ENCODE results near the gene IRX3. TPM values are rescaled to one million over a fixed set of nuclear protein-coding genes. Genes with fewer than 3 reads are reported as not detected.

Gene IRX3
- total and polyA plus RNA-seq, 10 donors = 0.03 to 0.23 (median 0.13) TPM; not detected in 7

GRCh38 chr16:54273566-54273965, 13.0 kb downstream of the IRX3 start:
- TF ChIP-seq POLR2A (IDR thresholded peaks at IDR 0.05) (no peak), POLR2AphosphoS5 (IDR thresholded peaks at IDR 0.05) (no peak)
- TF ChIP-seq, protein P1, sequence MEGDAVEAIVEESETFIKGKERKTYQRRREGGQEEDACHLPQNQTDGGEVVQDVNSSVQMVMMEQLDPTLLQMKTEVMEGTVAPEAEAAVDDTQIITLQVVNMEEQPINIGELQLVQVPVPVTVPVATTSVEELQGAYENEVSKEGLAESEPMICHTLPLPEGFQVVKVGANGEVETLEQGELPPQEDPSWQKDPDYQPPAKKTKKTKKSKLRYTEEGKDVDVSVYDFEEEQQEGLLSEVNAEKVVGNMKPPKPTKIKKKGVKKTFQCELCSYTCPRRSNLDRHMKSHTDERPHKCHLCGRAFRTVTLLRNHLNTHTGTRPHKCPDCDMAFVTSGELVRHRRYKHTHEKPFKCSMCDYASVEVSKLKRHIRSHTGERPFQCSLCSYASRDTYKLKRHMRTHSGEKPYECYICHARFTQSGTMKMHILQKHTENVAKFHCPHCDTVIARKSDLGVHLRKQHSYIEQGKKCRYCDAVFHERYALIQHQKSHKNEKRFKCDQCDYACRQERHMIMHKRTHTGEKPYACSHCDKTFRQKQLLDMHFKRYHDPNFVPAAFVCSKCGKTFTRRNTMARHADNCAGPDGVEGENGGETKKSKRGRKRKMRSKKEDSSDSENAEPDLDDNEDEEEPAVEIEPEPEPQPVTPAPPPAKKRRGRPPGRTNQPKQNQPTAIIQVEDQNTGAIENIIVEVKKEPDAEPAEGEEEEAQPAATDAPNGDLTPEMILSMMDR (IDR thresholded peaks at IDR 0.05 in 8 of 11, conservative IDR thresholded peaks at IDR 0.05 in 3 of 11) = no peak
- Histone ChIP-seq H3K4me1 (no peaks in the 10 kb centered on the region), H3K27me3 (replicated peaks in 1 of 7) (peaks cover 0 to 35% (median 0%) of the 10 kb centered on the region in 7 donors), H3K9me3 (peaks cover 0 to 12% (median 0%) of the 10 kb centered on the region in 8 donors), H3K36me3 (no peaks in the 10 kb centered on the region), H3K27ac (no peak overlapping the region), H3K4me3 (no peak overlapping the region)
- no peak for DNase-seq
- 89 to 96% (median 93%) methylated on average over 4 of the region's 4 CpGs for WGBS, 5 donors
- intact Hi-C loops (cut with DNase I; ENCODE audit: low total_unique reads) = no loop called here

DNA sequence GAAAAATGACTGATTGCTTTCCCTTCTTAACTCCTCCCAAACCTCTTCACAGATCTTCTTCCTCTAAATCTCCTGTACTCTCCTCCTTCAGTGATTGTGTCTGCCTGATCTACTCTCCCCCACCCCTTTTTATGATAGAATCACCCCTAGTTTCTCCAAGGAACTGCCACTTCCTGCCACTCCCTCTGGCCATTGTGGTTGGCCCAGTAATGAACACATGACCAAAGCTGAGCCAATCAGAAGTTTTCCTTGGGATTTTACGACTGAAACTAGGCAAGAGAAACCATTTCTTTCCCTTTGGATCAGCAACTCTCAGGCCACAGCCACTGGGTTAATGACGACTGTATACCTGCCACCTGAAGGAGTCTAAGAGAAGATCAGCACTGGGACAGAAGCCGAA, 15.9 kb downstream of the IRX3 start:
- Histone ChIP-seq H3K27me3 (replicated peaks in 1 of 7) (peaks cover 0 to 24% (median 0%) of the 10 kb centered on the region in 7 donors), H3K4me3 (no peak overlapping the region), H3K4me1 (no peaks in the 10 kb centered on the region), H3K27ac (no peak overlapping the region), H3K36me3 (no peaks in the 10 kb centered on the region), H3K9me3 (peaks cover 0 to 12% (median 0%) of the 10 kb centered on the region in 8 donors)
- no peak for DNase-seq
- WGBS, 5 donors = 79 to 91% (median 86%) methylated on average over 3 of the region's 3 CpGs
- TF ChIP-seq POLR2AphosphoS5 (IDR thresholded peaks at IDR 0.05) = no peak
- TF ChIP-seq, protein P1 (IDR thresholded peaks at IDR 0.05 in 8 of 11, conservative IDR thresholded peaks at IDR 0.05 in 3 of 11) = no peak
- TF ChIP-seq POLR2A (IDR thresholded peaks at IDR 0.05) = no peak
- intact Hi-C loops (cut with DNase I; ENCODE audit: low total_unique reads) = no loop called here

- Histone ChIP-seq H3K9me3 (peaks cover 0 to 12% (median 0%) of the 10 kb centered on the region in 8 donors), H3K4me1 (no peaks in the 10 kb centered on the region), H3K4me3 (no peak overlapping the region), H3K27me3 (replicated peaks in 1 of 7) (peaks cover 0 to 24% (median 0%) of the 10 kb centered on the region in 7 donors), H3K27ac (no peak overlapping the region), H3K36me3 (no peaks in the 10 kb centered on the region)
- intact Hi-C loops (cut with DNase I; ENCODE audit: low total_unique reads) = no loop called here
- DNase-seq = no peak
- TF ChIP-seq POLR2AphosphoS5 (IDR thresholded peaks at IDR 0.05) = no peak
- TF ChIP-seq POLR2A (IDR thresholded peaks at IDR 0.05) = no peak
- TF ChIP-seq, protein P1 (IDR thresholded peaks at IDR 0.05 in 8 of 11, conservative IDR thresholded peaks at IDR 0.05 in 3 of 11) = no peak
These were observed 17.1 kb downstream of the IRX3 start for GRCh38 chr16:54269461-54269860.

DNA sequence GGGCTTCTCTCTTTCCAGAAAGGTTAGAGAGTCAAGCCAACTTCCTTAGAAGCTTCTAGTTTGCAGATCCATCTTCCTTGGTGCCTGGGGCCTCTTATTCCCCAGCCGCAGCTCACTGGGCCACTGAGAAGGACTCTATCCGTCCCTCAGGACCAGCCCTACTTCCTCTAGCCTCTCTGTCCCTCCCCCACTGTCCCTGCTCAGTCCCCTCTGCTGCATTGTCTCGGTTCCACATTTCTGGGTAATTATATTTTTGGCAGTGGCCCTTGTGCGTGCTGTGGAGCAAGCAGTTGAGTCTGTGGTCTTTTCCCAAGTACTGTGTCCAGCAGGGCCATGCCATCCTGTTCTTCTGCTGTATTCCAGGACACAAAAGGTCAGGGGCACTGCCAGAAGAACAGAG, 17.8 kb downstream of the IRX3 start:
- Histone ChIP-seq H3K27me3 (replicated peaks in 1 of 7) (peaks cover 0 to 18% (median 0%) of the 10 kb centered on the region in 7 donors), H3K36me3 (no peaks in the 10 kb centered on the region), H3K4me1 (no peaks in the 10 kb centered on the region), H3K9me3 (peaks cover 0 to 12% (median 0%) of the 10 kb centered on the region in 8 donors), H3K4me3 (no peak overlapping the region), H3K27ac (no peak overlapping the region)
- DNase-seq = no peak
- TF ChIP-seq POLR2AphosphoS5 (IDR thresholded peaks at IDR 0.05) (no peak), POLR2A (IDR thresholded peaks at IDR 0.05) (no peak)
- TF ChIP-seq, protein P1 (IDR thresholded peaks at IDR 0.05 in 8 of 11, conservative IDR thresholded peaks at IDR 0.05 in 3 of 11) = no peak
- intact Hi-C loops (cut with DNase I; ENCODE audit: low total_unique reads) = no loop called here
- 38 to 49% (median 45%) methylated on average over 4 of the region's 4 CpGs for WGBS, 5 donors

Measured in spleen (tissue), 11 donors.